Measurements from ENCODE around the gene RAPGEF6.

GRCh38 chr5:131396015-131396414, 239.0 kb downstream of the RAPGEF6 start:
- TF ChIP-seq POLR2AphosphoS5 (IDR thresholded peaks at IDR 0.05; ENCODE audit: low read depth, low read length): 0 out of 2 replicates have a peak, but pooled peaks have one; percentile 21
- no peak for TF ChIP-seq POLR2A (IDR thresholded peaks at IDR 0.05; ENCODE audit: low read depth, low read length)

Data from GM12892 (cell line).